Spinal cord (tissue), 10 donors: ENCODE measurements around the gene NCK1. TPM values are rescaled to one million over a fixed set of nuclear protein-coding genes. Genes with fewer than 3 reads are reported as not detected.

Source experiments
- DNase-seq, 6 donors: peaks; one replicate each; pipeline versions ENCODE4 v3.0.0 to v3.0.0-alpha.2; 2013 to 2015; ENCODE audit warnings: low spot score in 6 of 6, low read depth in 4 of 6
- H3K27ac ChIP-seq: one replicate; pipeline ENCODE4 v1.5.1; 2013; ENCODE audit warnings: low read depth, low read length, control low read depth
- H3K27me3 ChIP-seq: one replicate; pipeline ENCODE4 v1.6.1; 2013; ENCODE audit warnings: low read length; ENCODE audit not compliant: control insufficient read depth, insufficient read depth
- H3K36me3 ChIP-seq: one replicate; pipeline ENCODE4 v1.6.1; 2013; ENCODE audit warnings: low read length; ENCODE audit not compliant: control insufficient read depth, insufficient read depth
- H3K4me1 ChIP-seq: one replicate; pipeline ENCODE4 v1.6.1; 2013; ENCODE audit warnings: low read length; ENCODE audit not compliant: control insufficient read depth, insufficient read depth
- H3K4me3 ChIP-seq: one replicate; pipeline ENCODE4 v1.5.1; 2013; ENCODE audit warnings: low read depth, low read length, control low read depth
- H3K9me3 ChIP-seq: one replicate; pipeline ENCODE4 v1.6.1; 2013; ENCODE audit warnings: low read length; ENCODE audit not compliant: control insufficient read depth, insufficient read depth
- WGBS: methylation state at CpG from one replicate; pipeline ENCODE4 v1.1.5; 2013; ENCODE audit warnings: missing lambda C conversion rate; ENCODE audit not compliant: insufficient coverage; 5-methylcytosine and 5-hydroxymethylcytosine counted together
- polyA plus RNA-seq, 2 donors: library from polyadenylated mRNA; unstranded; fragments of 120-200 nt; gene quantifications; one replicate each; pipeline ENCODE4 v1.2.1, GENCODE V29; 2013; ENCODE audit not compliant: insufficient read length in 2 of 2
- total RNA-seq, 2 donors: library from RNA; depleted of rRNA in 1 of 2; stranded (reverse); fragments of 120-200 nt in 1 of 2; fragments of >200 nt in 1 of 2; gene quantifications; one replicate each; pipeline versions ENCODE4 v1.2.3 to v1.2.4, GENCODE V29; 2013 to 2014
- donor health status: healthy.

NCK1 gene
- total and polyA plus RNA-seq, 4 donors, result 27.7 to 40.3 (median 34.2) TPM

DNA sequence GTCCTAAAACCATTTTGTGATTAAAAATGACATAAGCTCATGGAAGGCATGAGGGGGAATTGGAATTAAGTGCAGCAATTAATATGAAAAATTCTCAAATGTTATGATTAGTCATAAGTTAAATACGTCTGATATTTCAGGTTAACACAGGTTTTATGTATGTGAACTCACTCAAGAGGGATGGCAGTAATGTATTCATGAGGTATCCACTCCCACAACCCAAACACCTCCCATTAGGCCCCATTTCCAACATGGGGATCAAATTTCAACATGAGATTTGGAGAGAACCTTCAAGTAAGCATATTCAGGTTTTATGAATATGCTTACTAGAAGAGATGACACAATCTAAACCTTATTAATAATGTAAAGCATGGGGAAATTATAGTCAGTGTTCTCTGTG, 54.2 kb downstream of the NCK1 start:
- Histone ChIP-seq H3K4me3 (no peak overlapping the region), H3K4me1 (no peaks in the 10 kb centered on the region), H3K27me3 (no peaks in the 10 kb centered on the region), H3K36me3 (no peaks in the 10 kb centered on the region), H3K27ac (no peak overlapping the region), H3K9me3 (peaks cover 5% of the 10 kb centered on the region)
- DNase-seq, result no peak
- WGBS, result no CpG with 5 or more reads among the region's 1 CpG

DNA sequence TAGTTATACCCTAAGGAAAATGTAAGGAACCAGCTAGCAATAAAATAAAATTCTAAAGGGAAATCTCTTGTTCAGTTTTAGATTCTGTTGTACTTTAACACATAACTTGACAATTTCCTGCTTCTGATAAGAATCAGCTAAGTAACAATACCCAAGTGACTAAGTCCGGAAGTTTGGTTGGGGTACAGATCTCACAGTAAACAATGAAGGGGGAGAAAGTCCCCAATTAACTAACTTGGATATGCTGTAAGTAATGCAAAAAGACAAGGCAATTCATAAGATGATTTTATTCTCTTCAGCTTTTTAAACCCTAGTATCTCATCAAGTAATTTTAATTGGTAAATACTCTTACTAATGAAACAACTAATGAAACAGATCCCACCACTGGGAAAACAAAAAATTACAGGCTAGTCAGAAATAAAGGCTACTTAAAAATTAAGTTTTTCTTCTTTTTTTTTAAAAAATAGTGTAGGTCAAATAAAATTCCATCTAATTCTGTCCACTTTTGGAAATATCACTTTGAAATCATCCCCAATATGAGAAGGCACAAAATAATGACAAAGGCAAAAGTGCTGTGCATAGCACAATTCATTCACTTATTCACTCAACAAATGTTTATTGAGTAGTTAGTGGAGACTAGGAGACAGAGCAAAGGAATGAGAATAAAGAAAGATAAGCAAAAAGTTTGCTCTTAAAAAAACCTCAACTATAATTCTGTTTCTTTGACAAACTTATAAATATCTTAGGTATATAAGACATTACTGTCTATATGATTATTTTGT, 58.0 kb downstream of the NCK1 start:
- no peak for DNase-seq
- no peaks in the 10 kb centered on the region for H3K36me3 ChIP-seq
- H3K4me3 ChIP-seq, result no peak overlapping the region
- WGBS, result no CpG with 5 or more reads among the region's 1 CpG
- H3K9me3 ChIP-seq, result peaks cover 8% of the 10 kb centered on the region
- H3K4me1 ChIP-seq, result no peaks in the 10 kb centered on the region
- no peaks in the 10 kb centered on the region for H3K27me3 ChIP-seq
- no peak overlapping the region for H3K27ac ChIP-seq

DNA sequence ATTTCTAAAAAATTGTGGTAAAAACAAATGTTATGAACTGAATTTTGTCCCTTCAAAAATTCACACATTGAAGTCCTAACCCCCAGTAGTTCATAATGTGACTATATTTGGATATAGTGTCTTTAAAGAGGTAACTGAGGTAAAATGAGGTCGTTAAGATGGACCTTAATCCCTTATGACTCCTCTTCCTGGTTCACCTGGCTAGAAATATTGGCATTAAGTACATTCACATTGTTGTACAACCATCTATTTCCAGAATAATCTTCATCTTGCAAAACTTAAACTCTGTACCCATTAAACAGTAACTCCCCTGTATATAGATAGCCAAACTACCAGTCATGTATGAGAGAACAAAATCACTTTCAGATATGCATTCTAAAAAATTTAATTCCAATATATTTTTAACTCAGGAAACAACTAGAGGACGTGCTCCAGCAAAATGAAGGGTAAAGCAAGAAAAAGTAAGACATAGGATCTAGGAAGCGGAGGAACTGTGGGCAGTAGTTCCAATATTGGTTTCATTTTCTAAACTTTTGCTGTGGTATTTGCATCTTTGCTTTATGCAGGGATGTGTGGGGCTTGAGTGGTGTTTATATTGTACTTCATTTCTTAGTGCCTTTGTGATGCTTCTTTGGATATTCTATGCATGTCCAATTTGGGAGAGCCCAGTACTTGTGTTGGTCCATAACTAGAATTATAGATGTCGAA, 59.0 kb downstream of the NCK1 start:
- Histone ChIP-seq H3K4me3 (no peak overlapping the region), H3K27ac (no peak overlapping the region), H3K36me3 (no peaks in the 10 kb centered on the region), H3K9me3 (peaks cover 8% of the 10 kb centered on the region), H3K27me3 (no peaks in the 10 kb centered on the region), H3K4me1 (no peaks in the 10 kb centered on the region)
- 96% methylated on average over 3 of the region's 4 CpGs for WGBS
- no peak for DNase-seq

DNA sequence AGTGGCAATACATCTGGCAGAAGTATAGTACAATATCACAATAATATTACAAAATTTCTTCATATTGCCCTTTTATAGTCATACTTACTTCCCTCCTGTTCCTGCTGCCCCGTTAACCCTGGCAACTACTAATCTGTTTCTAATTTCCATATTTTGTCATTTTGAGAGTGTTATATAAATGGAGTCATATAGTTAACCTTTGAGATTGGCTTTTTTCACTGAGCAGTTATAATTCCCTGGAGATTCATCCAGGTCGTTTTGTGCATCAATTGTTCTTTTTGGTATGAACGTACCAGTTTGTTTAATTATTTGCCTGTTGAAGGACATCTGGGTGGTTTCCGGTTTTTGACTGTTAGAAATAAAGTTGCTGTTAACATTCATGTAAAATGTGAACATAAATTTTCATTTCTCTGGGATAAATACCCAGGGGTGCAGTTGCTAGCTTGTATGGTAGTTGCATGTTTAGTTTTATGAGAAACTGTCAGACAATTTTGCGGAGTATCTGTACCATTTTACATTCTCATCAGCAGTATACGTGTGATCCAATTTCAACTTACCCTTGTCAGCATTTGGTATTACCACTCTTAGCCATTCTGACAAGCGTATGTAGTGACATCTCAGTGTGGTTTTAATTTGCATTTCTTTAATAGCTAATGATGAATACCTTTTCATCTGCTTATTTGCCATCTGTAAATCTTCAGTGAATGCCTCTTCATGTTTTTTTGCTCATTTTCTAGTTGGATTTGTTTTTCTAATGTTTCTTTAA, 63.6 kb downstream of the NCK1 start:
- Histone ChIP-seq H3K36me3 (no peaks in the 10 kb centered on the region), H3K4me3 (no peak overlapping the region), H3K27ac (no peak overlapping the region), H3K9me3 (peaks cover 8% of the 10 kb centered on the region), H3K4me1 (no peaks in the 10 kb centered on the region), H3K27me3 (no peaks in the 10 kb centered on the region)
- DNase-seq, result peak in 2 of 6 donors; percentile 14 to 34
- WGBS, result no CpG with 5 or more reads among the region's 7 CpGs

DNA sequence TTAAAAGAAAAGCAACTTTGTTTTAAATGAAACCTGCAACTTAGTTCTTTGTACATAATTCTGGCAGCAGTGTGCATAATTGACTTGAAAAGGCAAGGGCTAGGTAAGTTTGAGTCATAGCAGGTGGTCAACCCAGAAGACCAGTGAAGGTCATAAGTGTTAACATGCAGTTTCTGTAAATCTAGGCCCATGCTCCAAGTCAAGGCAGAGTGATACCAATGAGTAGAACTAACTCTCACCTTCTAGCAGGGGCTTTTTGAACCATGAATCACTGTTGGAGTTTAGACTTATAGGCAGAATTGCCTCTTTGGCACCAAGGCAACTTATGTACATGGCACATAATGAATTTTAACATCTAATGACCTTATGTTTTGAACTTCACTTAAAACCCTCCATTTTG, 66.2 kb downstream of the NCK1 start:
- Histone ChIP-seq H3K27me3 (no peaks in the 10 kb centered on the region), H3K4me1 (no peaks in the 10 kb centered on the region), H3K36me3 (no peaks in the 10 kb centered on the region), H3K9me3 (no peaks in the 10 kb centered on the region), H3K4me3 (no peak overlapping the region), H3K27ac (no peak overlapping the region)
- DNase-seq, result no peak

DNA sequence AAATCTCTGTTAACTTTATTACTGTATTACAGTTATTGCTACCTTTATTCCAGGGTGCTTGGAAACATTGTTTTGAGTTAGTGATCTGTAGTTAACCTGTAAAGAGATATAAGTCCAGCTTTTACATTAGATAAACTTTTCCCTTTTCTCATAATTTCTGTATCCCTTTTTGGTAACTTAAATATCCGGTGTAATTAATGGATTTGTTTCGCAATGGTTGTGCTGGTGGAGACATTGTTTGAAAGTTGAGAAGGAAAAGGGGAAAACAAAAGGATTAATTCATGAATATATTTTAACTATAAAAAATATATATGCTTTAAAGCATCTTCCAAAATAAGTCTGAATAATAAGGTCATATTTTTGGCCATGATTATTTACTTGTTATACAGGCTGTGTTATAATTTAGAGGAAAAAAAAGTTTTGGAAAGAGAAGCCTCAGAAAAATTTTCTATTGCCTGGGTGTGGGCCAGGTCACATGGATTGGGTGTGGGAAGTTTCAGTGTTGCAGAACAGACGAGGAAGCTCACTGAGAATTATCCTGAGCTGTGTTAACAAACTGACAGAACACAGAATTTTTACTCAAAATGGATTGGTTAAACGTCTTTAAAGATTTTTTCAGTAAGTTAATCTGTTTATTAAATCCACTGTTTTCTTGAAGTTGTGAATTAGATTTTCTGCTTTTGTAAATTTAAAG, 68.1 kb downstream of the NCK1 start:
- H3K4me3 ChIP-seq, result no peak overlapping the region
- no peaks in the 10 kb centered on the region for H3K27me3 ChIP-seq
- H3K36me3 ChIP-seq, result no peaks in the 10 kb centered on the region
- no peak overlapping the region for H3K27ac ChIP-seq
- no peaks in the 10 kb centered on the region for H3K9me3 ChIP-seq
- WGBS, result no CpG with 5 or more reads among the region's 4 CpGs
- H3K4me1 ChIP-seq, result no peaks in the 10 kb centered on the region
- DNase-seq, result peak in 1 of 6 donors; percentile 20

DNA sequence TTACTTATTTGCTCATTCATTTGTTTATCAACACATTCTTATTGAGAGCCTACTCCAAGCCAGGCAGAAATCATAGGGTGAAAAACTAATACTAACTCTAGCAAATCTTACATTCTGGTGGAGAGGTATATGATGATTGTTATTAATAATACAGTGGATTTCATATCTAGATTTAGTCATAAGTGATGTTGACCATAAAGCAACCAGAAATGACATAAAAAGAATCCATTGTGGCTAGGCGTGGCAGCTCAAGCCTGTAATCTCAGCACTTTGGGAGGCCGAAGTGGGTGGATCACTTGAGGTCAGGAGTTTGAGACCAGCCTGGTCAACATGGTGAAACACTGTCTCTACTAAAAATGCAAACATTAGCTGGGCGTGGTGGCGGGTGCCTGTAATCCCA, 69.6 kb downstream of the NCK1 start:
- WGBS, result 98% methylated on average over 4 of the region's 4 CpGs
- DNase-seq, result no peak
- Histone ChIP-seq H3K27ac (no peak overlapping the region), H3K4me3 (no peak overlapping the region), H3K36me3 (no peaks in the 10 kb centered on the region), H3K27me3 (no peaks in the 10 kb centered on the region), H3K9me3 (no peaks in the 10 kb centered on the region), H3K4me1 (no peaks in the 10 kb centered on the region)

DNA sequence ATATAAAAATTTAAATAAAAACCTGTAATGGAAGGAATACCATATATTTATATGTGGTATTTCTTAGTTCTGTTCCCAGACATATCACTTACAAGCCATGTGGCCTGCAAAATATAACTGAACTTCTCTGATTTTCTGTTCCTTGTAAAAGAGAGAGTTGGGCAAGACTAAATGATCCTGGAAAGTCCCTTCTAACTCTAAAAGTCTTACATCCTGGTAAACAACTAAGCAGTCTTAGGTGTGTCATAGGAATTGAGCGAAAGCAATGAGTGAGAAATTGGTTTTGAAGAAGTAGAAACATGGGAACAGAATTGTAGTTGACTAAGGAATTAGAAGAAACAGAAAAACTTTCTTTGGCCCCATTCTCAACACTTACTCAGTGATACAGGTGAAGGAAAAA, 70.5 kb downstream of the NCK1 start:
- WGBS, result no CpG with 5 or more reads among the region's 1 CpG
- H3K4me3 ChIP-seq, result no peak overlapping the region
- no peaks in the 10 kb centered on the region for H3K27me3 ChIP-seq
- no peak overlapping the region for H3K27ac ChIP-seq
- no peaks in the 10 kb centered on the region for H3K36me3 ChIP-seq
- peaks cover 2% of the 10 kb centered on the region for H3K9me3 ChIP-seq
- no peak for DNase-seq
- H3K4me1 ChIP-seq, result no peaks in the 10 kb centered on the region

DNA sequence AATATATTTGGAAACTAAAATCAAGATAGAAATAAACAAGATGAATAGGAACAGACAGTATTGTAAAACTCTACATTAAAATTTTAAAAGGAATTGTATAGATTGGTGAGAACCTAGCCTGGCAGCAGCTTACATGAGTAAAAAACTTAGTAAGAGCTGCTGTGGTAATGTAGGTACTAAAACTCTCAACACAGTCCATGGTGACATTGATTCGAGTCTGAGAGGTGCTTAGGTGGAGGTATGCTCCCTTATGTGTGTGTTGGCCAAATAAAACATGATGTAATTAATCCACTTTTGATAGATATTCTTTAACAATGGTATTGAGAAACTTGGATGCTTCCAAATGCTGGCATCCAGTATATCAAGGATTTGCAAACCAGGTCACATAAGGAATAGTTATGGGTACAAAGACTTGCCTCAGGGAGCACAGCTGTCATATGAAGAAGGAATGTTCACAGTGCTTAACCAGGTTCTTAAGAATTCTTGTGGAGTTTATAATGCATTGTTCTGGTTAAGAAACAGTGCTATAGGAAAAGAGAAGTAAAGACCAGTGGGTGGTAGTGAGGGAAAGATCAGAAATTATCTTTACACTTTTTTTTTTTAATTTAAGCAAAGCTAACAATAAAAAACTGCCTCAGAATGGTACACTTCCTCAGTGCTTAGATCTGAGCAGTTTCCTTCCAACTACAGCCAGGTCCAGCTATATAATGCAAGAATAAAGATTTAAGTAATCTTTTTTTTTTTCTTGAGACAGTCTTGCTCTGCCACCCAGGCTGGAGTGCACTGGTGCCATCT, 71.2 kb downstream of the NCK1 start:
- no peak overlapping the region for H3K27ac ChIP-seq
- WGBS, result no CpG with 5 or more reads among the region's 1 CpG

More for the DNA sequence above, 71.2 kb downstream of the NCK1 start:
- no peak for DNase-seq
- H3K36me3 ChIP-seq, result no peaks in the 10 kb centered on the region
- H3K4me1 ChIP-seq, result no peaks in the 10 kb centered on the region
- no peaks in the 10 kb centered on the region for H3K27me3 ChIP-seq
- peaks cover 2% of the 10 kb centered on the region for H3K9me3 ChIP-seq
- no peak overlapping the region for H3K4me3 ChIP-seq
